NCI-H510A treated with DMSO at 0.1 percent for 48 hours (cell line): ENCODE results near the gene PRPF40B.

Experiments
- DNase-seq: peaks from one replicate; lab custom pipeline; 2025; lab: John Stamatoyannopoulos, UW

PRPF40B gene

GRCh38 chr12:49687941-49688340, 64.6 kb downstream of the PRPF40B start:
- DNase-seq = no peak

GRCh38 chr12:49689237-49689636, 65.9 kb downstream of the PRPF40B start:
- DNase-seq = no peak

- DNase-seq = no peak
Observed at GRCh38 chr12:49689785-49690184, 66.4 kb downstream of the PRPF40B start.

GRCh38 chr12:49692851-49693250, 69.5 kb downstream of the PRPF40B start:
- no peak for DNase-seq

GRCh38 chr12:49693931-49694444, 70.6 kb downstream of the PRPF40B start:
- no peak for DNase-seq
